Astrocyte (in vitro differentiated cells and primary cell): ENCODE results near the gene LRWD1. TPM values are rescaled to one million over a fixed set of nuclear protein-coding genes. Genes with fewer than 3 reads are reported as not detected.

Source experiments
- DNase-seq: peaks from one replicate; pipeline ENCODE4 v3.0.0-alpha.2; 2010; ENCODE audit warnings: low read depth
- FAIRE-seq: peaks from 2 replicates; lab custom pipeline; 2011; peaks lifted over from hg19 to GRCh38; lab: Jason Lieb, UNC
- H2AFZ ChIP-seq: 2 replicates; pipeline ENCODE4 v1.6.0; 2012; ENCODE audit warnings: low read depth, low read length, inconsistent platforms
- H3K27ac ChIP-seq: 2 replicates; pipeline ENCODE4 v1.5.1; 2011; ENCODE audit warnings: low read depth, low read length, inconsistent platforms
- H3K27me3 ChIP-seq: 2 replicates; pipeline ENCODE4 v1.6.0; 2011; ENCODE audit warnings: low read length, inconsistent platforms; ENCODE audit not compliant: insufficient read depth
- H3K36me3 ChIP-seq: 2 replicates; pipeline ENCODE4 v1.5.1; 2011; ENCODE audit warnings: low read length, inconsistent platforms; ENCODE audit not compliant: insufficient read depth
- H3K4me1 ChIP-seq: 2 replicates; pipeline ENCODE4 v1.5.1; 2011; ENCODE audit warnings: low read length, inconsistent platforms; ENCODE audit not compliant: insufficient read depth
- H3K4me2 ChIP-seq: 2 replicates; pipeline ENCODE4 v1.6.0; 2012; ENCODE audit warnings: low read length, inconsistent platforms
- H3K4me3 ChIP-seq: 2 replicates; pipeline ENCODE4 v1.5.1; 2011; ENCODE audit warnings: low read depth, mild to moderate bottlenecking, low read length, inconsistent platforms; ENCODE audit not compliant: insufficient read depth
- H3K79me2 ChIP-seq: 2 replicates; pipeline ENCODE4 v1.6.0; 2012; ENCODE audit warnings: mild to moderate bottlenecking, low read length, inconsistent platforms; ENCODE audit not compliant: insufficient read depth
- H3K9ac ChIP-seq: 2 replicates; pipeline ENCODE4 v1.6.0; 2012; ENCODE audit warnings: mild to moderate bottlenecking, low read length, inconsistent platforms
- H3K9me3 ChIP-seq: 2 replicates; pipeline ENCODE4 v1.5.1; 2012; ENCODE audit warnings: low read depth, mild to moderate bottlenecking, low read length, inconsistent platforms; ENCODE audit not compliant: insufficient read depth
- H4K20me1 ChIP-seq: 2 replicates; pipeline ENCODE4 v1.6.0; 2012; ENCODE audit warnings: low read length, inconsistent platforms; ENCODE audit not compliant: insufficient read depth
- H3K27ac Mint-ChIP-seq: one replicate; pipeline ENCODE4 v1.8.0; 2021; ENCODE audit warnings: mild to moderate bottlenecking, mixed read lengths; ENCODE audit not compliant: unreplicated experiment
- H3K27me3 Mint-ChIP-seq: one replicate; pipeline ENCODE4 v1.8.0; 2021; ENCODE audit warnings: low read depth, mixed read lengths; ENCODE audit not compliant: unreplicated experiment
- H3K36me3 Mint-ChIP-seq: one replicate; pipeline ENCODE4 v1.8.0; 2021; ENCODE audit warnings: low read depth, mixed read lengths; ENCODE audit not compliant: unreplicated experiment
- H3K4me1 Mint-ChIP-seq: one replicate; pipeline ENCODE4 v1.8.0; 2021; ENCODE audit warnings: low read depth, mixed read lengths; ENCODE audit not compliant: unreplicated experiment
- H3K4me3 Mint-ChIP-seq: one replicate; pipeline ENCODE4 v1.8.0; 2021; ENCODE audit warnings: mild to moderate bottlenecking, moderate library complexity, mixed read lengths; ENCODE audit not compliant: unreplicated experiment
- H3K9me3 Mint-ChIP-seq: one replicate; pipeline ENCODE4 v1.8.0; 2021; ENCODE audit warnings: mild to moderate bottlenecking, mixed read lengths; ENCODE audit not compliant: unreplicated experiment
- CTCF ChIP-seq: IDR thresholded peaks from 2 replicates; pipeline ENCODE4 v1.5.1; 2011; ENCODE audit warnings: low read depth, mild to moderate bottlenecking, inconsistent platforms, low read length, moderate library complexity; ENCODE audit not compliant: insufficient read depth
- EZH2 ChIP-seq: IDR thresholded peaks from 2 replicates; pipeline ENCODE4 v1.6.1; 2012; ENCODE audit warnings: mild to moderate bottlenecking, low read length, inconsistent platforms; ENCODE audit not compliant: insufficient read depth
- total RNA-seq: library from RNA; stranded (reverse); gene quantifications from 2 replicates; pipeline ENCODE4 v1.2.1, GENCODE V29; 2021

LRWD1 gene
- total RNA-seq, 1 donor from 2014 or later, result 26.2 TPM

- Histone ChIP-seq H3K27me3 (no peaks in the 10 kb centered on the region), H3K9me3 (no peaks in the 10 kb centered on the region), H3K4me2 (no peak overlapping the region), H3K4me1 (no peaks in the 10 kb centered on the region), H2AFZ (no peak overlapping the region), H3K36me3 (peaks cover 9% of the 10 kb centered on the region), H3K27ac (no peak overlapping the region), H4K20me1 (peaks cover 31% of the 10 kb centered on the region), H3K9ac (no peak overlapping the region), H3K4me3 (no peak overlapping the region), H3K79me2 (peaks cover 11% of the 10 kb centered on the region)
- H3K9me3 Mint-ChIP-seq, result no peaks in the 10 kb centered on the region
- no peak for DNase-seq
- no peak overlapping the region for H3K4me3 Mint-ChIP-seq
- no peak overlapping the region for H3K27ac Mint-ChIP-seq
- FAIRE-seq, result no peak
- no peak for TF ChIP-seq CTCF
- TF ChIP-seq EZH2, result no peak
- no peaks in the 10 kb centered on the region for H3K27me3 Mint-ChIP-seq
- peaks cover 7% of the 10 kb centered on the region for H3K4me1 Mint-ChIP-seq
- H3K36me3 Mint-ChIP-seq, result peaks cover 18% of the 10 kb centered on the region
Observed at GRCh38 chr7:102421706-102422240, 43.0 kb upstream of the LRWD1 start.

DNA sequence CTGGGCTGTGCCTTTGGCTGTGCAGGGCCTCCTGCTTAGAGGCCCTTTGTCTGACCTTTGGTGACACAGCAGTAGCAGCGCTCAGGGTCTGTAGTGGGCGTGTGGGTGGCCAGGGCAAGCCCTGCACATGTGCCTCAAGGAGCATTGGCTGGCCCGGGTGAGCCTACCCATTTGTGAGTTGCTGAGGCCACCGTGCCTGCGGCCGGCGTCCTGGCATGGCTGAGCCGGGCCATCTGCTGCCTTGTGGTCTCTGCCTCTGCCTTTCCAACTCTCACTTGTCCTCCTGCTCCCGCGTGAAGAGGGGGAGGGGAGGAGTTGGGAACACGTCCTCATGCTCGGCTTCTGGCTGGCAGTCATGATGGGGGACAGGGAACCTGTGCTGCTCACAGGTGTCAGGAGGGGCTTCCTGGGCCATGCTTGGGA lies 40.6 kb upstream of the LRWD1 start:
- TF ChIP-seq EZH2, result no peak
- no peak for TF ChIP-seq CTCF

DNA sequence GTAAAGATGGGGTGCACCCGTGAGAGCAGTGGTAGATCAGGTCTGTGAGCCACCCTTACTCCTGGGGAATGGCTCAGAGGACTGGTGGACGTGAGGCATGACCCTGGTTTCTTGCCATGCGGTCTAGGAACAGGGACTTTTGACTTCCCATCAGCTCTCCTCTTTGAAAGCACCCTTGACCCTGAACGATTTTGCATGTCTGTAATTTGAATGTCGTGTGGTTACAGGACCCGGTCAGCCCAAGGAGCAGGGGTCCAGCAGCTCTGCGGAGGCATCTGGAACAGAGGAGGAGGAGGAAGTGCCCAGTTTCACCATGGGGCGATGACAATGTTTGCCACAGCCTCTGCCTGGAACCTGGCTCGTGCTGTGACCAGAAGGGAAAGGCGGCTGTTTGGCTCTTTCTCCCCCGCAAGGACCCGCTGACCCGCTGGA lies 40.0 kb upstream of the LRWD1 start:
- FAIRE-seq (no peak), DNase-seq (no peak)
- Mint-ChIP-seq H3K4me3 (no peak overlapping the region), H3K27ac (no peak overlapping the region), H3K36me3 (peaks cover 13% of the 10 kb centered on the region), H3K4me1 (peaks cover 7% of the 10 kb centered on the region), H3K27me3 (no peaks in the 10 kb centered on the region), H3K9me3 (no peaks in the 10 kb centered on the region)
- H3K27ac ChIP-seq, result no peak overlapping the region
- H3K27me3 ChIP-seq, result no peaks in the 10 kb centered on the region
- H3K4me1 ChIP-seq, result no peaks in the 10 kb centered on the region
- no peaks in the 10 kb centered on the region for H3K9me3 ChIP-seq
- no peak overlapping the region for H2AFZ ChIP-seq
- TF ChIP-seq EZH2 (no peak), CTCF (no peak)
- H3K4me2 ChIP-seq, result no peak overlapping the region
- H3K79me2 ChIP-seq, result no peaks in the 10 kb centered on the region
- H4K20me1 ChIP-seq, result peaks cover 18% of the 10 kb centered on the region
- H3K9ac ChIP-seq, result no peak overlapping the region
- peaks cover 4% of the 10 kb centered on the region for H3K36me3 ChIP-seq
- H3K4me3 ChIP-seq, result no peak overlapping the region

More for the DNA sequence above, 40.6 kb upstream of the LRWD1 start:
- peaks cover 4% of the 10 kb centered on the region for H3K79me2 ChIP-seq
- FAIRE-seq (no peak), DNase-seq (no peak)
- no peak overlapping the region for H3K27ac ChIP-seq
- peaks cover 8% of the 10 kb centered on the region for H3K36me3 ChIP-seq
- Mint-ChIP-seq H3K4me3 (no peak overlapping the region), H3K27me3 (no peaks in the 10 kb centered on the region), H3K9me3 (no peaks in the 10 kb centered on the region), H3K4me1 (peaks cover 7% of the 10 kb centered on the region), H3K36me3 (peaks cover 16% of the 10 kb centered on the region), H3K27ac (no peak overlapping the region)
- H3K4me3 ChIP-seq, result no peak overlapping the region
- peaks cover 24% of the 10 kb centered on the region for H4K20me1 ChIP-seq
- no peaks in the 10 kb centered on the region for H3K27me3 ChIP-seq
- H2AFZ ChIP-seq, result no peak overlapping the region
- no peak overlapping the region for H3K9ac ChIP-seq
- no peaks in the 10 kb centered on the region for H3K9me3 ChIP-seq
- H3K4me2 ChIP-seq, result no peak overlapping the region
- H3K4me1 ChIP-seq, result no peaks in the 10 kb centered on the region
